Skin of body (tissue), 2 donors: ENCODE measurements around the gene DPF1. TPM values are rescaled to one million over a fixed set of nuclear protein-coding genes. Genes with fewer than 3 reads are reported as not detected.
"Not testable (repeated sequence)": the region's sequence is repeated elsewhere in the genome, so short reads cannot be mapped to it uniquely, and the experiment has no call there.

Source experiments
- DNase-seq: peaks from one replicate; lab custom pipeline; 2025; lab: John Stamatoyannopoulos, UW
- total RNA-seq: library from RNA; depleted of rRNA; stranded (reverse); fragments of >200 nt; gene quantifications from one replicate; pipeline ENCODE4 v1.2.3, GENCODE V29; 2014

Gene DPF1
- 0.79 TPM for total RNA-seq

DNA sequence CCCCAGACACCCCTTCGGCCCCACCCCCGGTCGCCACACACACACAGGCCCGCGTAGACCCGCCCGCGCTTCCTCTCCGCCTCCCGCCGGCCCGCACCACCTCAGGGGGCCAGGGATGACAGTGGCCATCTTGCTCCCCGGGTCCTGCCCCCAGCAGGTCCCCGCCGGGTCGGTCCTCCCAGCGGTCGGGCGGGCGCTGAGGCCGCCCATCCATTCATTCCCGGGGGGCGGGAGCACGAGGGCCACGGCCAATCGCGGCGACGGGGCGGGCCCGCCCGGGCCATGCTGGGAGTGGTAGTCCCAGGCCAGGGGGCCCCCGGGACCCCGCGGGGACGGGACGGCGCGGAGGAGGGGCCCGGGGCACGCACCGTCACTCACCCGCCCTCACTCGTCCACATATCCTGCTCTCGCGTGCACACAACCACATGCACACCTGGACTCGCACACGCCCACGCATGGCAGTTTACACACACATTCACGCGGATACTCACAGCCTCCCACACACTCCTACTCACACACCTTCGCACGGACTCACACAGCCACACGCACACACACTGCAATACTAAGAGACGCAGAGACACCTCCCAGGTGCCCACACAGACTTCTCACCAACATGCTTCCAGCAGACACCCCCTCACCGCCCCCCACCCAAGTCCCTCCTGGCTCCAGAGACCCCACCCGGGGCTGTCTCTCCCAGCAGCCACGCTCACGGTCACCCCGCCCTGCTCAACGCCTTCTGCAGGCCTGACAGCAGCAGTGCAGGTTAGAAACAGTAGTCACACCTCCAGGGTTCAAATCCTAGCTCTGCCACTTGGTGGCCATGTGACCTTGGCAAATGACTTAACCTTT is at the start of gene DPF1:
Gene DPF1, minus strand, starts transcription at position 209 of the 849 bp plus-strand sequence. Its CDS starts 80 bp downstream, at position 129.
- DNase-seq, result no peak

DNA sequence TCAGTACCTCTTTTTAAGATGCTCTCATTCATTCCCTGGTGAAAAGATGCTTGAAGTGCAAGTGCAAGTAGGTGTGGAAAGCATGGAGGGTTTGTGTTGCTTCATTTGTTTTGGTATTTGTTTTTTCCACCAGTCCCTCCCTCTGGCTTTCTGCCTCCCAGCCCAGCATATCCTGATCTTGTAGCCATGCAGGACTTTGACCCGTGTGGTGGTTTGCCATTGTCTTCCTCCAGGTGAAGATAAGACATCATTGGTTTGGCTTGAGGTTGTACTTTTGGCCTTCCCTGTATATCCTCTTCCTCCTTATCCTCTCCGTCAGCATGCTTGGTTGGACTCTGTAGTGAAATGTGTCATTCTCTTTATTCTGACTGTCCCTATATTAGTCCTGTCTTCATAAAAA is 49.5 kb upstream of the DPF1 start:
- DNase-seq, result no peak

DNA sequence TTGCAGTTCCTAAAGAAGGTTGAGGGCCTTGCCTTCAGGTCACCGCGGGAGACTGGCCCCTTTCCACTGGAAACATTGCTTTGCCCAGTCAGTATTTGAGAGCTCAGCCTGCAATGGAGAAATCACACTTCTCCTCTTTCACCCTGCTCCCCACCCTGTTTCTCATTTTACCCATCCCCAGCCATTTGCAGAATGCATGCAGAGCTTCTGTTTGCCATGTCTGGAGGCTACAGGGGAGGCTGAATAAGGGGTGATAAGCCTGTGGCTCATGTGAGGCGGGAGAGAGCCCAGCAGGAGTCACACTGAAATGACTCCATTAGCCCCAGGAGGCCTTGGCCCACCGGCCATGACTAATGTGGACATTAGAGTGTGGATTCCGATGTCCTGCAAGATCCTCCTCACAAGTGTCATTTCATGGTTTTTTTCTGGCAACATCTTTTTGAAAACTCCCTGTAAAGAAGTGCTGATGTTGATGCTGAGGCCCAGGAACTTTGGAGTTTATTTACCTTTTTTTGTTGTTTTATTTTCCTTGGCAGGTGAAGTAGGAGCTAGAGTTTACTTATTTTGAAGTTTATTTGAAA is 46.7 kb upstream of the DPF1 start:
- no peak for DNase-seq

DNA sequence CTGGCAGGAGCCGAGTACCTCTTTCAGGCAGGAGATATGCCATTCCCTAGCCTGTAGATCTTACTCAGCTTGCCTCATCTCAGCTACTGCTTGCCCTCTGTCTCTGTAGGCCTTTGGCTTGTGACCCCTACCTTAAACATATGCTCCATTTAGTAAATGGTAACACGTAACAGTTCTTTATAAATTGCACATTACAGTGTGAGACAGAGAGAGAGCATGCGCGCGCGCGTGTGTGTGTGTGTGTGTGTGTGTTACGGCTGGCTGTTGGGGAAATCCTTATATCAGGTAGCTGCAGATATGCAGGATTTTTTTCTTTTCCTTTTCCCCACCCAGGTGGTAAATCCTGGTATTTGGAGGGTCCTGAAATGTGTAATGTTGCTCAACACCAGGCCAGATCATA is 44.5 kb upstream of the DPF1 start:
- no peak for DNase-seq

DNA sequence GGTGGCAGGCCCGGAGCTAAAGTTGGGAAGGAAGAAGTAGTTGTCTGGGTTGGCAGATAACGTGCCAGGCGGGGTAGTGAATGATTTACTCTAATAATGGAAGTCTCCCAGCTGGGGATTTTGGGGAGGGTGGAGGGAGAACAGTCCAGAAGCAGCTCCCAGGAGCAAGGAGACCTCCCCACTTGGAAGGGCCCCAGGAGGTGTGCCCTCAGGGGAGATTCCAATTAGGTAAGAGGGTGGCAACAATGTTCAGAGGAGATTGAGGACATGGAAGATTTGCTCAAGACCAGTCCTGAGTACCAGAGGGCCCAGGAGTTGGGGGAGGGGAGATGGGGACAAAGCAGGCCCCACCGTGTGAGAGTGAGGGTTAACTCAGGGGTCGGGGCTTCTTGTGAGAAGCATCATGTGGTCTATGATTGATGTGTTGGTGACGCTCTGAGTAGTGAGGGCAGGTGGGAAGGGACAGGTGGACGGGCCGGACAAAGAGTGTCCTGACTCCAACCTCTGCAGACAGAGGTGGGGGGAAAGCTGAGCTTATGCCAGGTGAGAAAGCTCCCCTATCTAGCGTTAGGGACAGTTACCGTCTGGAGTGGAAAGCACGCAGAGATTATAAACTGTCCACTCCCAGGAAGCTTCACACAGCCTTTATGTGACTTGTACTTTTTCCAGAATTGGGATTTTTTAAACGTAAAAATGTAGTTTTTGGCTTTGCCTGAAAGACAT is 43.9 kb upstream of the DPF1 start:
- DNase-seq, result no peak

DNA sequence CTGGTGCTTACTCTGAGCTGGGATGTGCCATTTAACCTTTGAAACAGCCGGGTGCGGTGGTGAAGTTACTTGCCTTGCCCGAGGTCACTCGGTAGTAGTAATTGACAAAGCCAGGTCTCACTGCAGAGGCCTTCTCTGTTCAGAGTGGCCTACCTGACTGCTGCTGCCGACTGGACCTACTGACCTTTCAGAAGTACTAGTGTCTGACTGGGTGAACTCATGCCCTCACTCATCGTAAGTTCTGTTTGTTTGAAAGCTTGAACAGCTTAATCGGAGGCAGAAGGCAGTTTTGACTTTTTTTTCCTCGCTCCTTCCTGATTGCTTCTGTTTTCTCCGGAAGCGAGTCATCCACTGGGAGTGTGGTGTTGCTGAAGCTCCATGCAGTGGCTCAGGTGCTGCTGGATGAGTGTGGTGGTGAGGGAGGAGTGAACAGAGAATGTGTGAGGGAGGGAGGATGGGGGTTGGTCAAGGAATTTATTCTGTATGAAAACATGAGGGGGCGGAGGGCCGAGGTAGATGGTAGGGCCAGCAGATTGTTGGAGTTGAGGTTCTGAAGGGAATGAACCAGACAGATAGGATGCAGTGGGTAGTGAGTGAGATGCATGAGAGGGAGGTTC is 43.1 kb upstream of the DPF1 start:
- no peak for DNase-seq

DNA sequence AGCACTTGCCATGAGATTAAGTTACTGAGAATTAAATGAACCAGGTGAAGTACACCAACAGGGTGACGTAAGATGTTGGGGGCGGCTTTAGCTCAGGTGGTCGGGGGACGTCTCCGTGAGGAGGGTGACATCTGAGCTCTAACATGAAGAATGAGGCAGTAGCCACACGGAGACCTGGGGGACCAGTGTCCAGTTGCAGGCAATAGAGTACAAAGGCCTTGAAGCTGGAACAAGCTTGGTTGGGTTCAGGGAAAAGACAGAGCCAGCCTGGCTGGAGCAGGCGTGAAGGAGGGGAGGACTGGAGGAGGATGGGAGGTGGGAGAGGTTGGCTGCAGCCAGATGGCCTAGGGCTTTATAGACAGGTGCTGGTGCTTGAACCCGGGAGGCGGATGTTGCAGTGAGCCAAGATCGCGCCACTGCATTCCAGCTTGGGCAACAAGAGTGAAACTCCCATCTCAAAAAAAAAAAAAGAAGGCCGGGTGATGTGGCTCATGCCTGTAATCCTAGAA is 42.0 kb upstream of the DPF1 start:
- no peak for DNase-seq

DNA sequence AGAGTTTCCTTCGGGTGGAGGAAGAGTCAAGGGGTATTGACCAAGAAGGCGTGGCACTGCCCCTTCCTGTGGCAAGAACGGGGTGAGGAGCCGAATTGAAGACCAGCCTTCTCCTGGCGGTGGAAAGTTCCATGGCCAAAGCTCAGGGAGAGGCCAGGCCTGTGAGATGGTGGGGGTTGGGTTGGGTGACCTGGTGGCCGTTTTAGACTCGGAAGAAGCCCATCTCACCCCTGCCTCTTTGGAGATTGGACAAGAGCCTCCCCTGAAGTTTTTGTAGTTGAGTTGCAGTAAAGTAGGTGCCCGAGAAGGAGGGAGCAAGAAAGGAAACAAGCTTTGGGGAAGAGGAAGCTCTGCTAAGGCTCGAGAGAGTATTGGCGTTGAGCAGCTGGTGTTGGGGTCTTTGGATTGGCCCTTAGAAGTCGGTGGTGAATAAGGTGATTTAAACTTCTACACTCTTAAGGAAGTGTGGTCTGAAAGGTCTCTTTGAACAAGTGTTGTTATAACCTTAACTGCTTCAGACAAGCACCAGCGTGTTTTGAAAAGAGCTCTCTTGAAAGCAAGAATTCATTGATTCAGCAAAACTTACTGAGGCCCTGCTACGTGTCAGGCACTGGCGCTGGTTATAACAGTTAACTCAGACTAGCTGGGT is 41.3 kb upstream of the DPF1 start:
- DNase-seq, result no peak

DNA sequence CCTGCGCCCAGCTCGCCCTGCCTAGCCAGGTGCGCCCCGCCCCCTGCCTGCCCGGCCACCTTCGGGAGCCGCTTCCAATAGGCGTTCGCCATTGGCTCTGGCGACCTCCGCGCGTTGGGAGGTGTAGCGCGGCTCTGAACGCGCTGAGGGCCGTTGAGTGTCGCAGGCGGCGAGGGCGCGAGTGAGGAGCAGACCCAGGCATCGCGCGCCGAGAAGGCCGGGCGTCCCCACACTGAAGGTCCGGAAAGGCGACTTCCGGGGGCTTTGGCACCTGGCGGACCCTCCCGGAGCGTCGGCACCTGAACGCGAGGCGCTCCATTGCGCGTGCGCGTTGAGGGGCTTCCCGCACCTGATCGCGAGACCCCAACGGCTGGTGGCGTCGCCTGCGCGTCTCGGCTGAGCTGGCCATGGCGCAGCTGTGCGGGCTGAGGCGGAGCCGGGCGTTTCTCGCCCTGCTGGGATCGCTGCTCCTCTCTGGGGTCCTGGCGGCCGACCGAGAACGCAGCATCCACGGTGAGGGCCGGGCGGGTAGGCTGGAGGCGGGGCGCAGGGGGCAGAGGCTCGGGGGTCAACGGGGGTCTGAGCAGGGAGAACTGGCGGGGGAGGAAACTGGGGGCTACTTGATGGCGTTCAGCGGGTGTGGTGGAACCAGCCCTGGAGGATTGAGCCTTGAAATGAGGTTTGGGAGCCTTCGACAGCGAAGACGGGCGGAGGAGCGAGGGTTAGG is 40.6 kb upstream of the DPF1 start, which contains the start of gene SPINT2:
Gene SPINT2, plus strand, starts transcription at position 88 of the 727 bp plus-strand sequence. Its CDS starts 320 bp downstream, at position 408.
- DNase-seq, result no peak

DNA sequence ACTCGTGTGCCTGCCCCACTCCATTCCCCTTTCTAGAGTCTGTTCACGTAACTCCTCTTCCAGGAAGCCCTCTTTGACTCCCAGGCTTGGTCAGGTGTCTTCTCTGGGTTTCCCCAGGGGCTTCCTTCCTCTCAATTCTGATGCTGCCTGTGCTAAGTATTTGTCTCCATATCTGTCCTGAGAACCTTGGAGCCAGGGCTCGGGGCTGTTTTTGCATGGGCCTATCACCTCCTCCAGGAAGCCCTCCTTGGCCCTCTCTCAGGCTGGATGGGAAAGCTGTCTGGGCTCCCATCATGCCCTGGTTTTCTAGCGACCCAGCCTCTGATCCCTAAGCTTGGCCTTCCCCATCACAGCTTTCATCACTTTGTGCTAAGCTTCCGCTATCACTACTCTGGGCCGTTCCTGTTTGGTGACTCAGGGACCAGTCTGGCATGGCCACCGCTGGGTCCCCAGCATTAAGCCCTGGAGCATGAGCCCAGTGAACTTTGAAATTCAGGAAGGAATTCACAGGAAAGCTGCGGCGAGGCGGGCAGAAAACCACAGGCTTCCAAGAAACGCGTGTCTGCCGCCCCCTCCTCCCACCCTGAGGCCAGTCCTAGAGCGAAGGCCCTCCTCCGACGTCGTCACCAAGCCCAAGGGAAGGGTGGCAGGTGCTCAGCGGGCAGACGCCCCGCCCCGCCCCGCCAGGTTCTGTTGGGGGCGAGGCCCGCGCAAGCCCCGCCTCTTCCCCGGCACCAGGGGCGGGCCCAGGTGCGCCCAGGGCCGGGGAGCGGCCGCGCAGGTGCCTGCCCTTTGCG is 39.9 kb upstream of the DPF1 start:
- DNase-seq, result no peak

DNA sequence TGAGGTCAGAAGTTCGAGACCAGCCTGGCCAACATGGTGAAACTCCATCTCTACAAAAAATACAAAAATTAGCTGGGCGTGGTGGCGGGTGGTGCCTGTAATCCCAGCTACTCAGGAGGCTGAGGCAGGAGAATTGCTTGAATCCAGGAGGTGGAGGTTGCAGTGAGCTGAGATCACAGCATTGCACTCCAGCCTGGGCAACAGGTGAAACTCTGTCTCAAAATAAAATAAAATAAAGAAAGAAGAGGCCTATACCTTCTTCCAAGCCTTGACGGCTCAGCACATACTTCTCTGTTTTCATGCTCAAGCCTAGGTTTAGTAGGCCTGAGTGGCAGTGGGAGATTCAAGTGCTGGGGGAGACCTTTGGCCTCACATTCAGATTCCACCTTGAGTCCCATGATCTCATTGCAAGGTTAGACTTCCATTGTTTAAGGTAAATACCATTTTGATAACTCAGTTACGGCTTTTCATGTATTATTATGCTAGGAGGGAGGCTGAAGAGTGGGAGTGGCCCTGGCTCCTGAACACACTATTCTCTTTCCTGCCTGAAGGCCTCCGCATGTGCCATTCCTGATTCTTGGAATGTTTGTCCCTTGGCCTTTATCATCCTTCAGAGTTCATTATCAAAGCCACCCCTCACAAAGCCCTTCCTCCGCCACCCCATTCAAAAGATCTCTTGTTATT is 38.7 kb upstream of the DPF1 start:
- DNase-seq, result no peak

DNA sequence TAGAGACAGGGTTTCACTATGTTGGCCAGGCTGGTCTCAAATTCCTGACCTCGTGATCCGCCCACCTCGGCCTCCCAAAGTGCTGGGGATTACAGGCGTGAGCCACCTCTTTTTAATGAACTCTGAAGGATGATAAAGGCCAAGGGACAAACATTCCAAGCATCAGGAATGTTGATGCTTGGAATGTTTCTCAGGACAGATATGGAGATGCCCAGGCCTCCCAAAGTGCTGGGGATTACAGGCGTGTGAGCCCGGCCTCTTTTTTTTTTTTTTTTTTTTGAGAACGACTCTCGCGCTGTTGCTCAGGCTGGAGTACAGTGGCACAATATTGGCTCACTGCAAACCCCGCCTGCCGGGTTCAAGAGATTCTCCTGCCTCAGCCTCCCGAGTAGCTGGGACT is 37.9 kb upstream of the DPF1 start:
- DNase-seq, result not testable (repeated sequence)

DNA sequence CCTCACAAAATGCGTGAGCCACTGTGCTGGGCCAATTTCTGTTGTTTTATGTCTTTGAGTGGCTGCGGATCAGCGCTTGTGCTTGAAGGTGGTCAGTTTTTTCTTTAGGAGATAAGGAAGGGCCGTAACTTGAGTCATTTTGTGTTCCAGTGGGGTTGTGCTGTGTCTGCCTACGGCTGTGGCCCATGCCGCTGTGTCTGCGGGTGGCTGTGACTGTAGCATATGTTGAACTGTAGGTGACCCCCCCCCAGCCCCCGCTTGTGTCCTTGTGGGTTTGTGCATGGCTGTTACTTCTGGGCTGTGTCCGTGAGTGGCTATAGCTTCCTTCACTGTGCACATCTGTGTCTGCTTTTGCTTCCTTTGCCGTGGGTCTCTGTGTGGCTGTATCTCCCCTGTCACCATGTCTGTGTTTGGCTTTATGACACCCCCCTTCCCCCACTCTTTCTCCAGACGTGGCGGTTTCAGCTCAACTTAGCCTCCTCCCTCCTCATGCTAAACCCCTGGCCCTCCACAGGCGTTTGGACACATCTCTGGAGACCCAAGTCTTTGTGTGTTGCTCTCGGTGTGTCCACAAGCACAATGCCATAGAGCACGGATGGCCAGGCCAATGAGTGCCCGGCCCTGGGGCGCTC is 31.5 kb upstream of the DPF1 start:
- DNase-seq, result no peak

DNA sequence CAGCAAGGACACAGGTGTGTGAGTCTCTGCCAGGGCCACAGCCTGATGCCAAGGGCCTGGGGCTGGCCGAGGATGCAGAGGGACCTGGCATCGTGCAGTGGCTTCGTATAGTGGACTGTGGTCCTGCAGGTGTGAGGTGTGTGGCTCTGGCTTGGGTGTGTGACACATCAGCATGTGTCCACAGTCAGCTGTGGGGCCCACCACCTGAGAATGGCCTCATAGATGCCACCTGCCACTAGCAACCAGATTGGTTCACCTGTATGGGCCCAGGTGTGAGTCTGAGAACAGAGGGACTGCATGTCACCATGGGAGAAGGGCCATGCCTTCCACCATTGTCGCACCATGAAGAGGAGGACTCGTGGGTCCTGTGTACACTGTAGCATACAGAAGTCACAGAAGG is 29.8 kb upstream of the DPF1 start:
- DNase-seq, result no peak

DNA sequence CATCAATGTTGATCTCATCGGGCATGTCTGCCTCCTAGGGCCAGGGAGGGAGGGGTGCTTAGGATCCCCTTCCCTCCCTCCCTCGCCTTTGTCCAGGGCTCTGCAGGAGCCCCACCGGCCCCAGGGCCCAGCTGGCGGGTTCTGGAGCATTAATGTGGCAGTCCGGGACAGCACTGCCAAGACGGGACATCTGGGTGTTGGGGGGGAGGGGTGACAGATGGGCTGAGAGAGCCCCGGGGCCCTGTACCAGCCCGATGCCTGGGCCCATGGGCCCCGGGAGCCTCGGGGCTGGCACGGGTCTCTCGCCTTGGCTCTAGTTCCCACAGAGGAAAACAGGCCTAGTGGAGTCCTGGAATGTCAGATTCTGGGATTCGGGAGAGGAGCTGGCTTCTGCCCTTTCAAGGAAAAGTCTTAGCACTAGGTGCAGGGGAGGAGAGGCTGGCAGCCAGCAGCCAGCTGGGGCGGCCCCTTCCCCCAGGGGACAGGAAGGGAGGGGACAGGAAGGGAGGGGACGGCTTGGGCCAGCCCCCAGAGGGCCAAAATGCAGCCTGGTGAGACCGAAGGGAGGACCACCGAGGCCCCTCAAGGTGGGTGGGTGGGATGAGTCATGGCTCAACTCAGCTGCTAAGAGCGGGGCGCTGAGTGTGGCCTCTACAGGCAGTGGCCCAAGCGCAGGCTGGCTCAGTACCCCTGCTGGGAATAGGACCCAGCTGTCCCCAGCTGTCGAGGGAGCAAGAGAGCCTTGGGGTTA is 29.1 kb upstream of the DPF1 start:
- DNase-seq, result no peak

DNA sequence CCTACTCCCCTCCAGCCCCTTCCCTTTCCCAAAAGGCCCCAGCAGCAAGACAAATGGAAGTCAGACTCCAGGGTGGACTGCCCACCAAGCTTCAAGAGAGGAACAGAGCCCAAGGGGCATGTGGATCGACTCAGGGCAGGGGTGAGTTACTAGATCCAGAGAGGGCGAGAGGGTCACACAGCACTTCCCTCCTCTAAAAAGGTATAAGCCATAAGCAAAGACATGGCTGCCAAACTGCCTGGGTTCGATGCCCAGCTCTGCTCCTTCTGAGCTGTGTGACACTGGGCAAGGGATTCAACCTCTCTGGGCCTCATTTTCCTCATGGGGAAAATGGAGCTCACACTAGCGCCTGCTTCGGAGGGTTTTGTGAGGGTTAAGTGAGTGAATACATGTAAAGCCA is 28.4 kb upstream of the DPF1 start:
- DNase-seq, result no peak

DNA sequence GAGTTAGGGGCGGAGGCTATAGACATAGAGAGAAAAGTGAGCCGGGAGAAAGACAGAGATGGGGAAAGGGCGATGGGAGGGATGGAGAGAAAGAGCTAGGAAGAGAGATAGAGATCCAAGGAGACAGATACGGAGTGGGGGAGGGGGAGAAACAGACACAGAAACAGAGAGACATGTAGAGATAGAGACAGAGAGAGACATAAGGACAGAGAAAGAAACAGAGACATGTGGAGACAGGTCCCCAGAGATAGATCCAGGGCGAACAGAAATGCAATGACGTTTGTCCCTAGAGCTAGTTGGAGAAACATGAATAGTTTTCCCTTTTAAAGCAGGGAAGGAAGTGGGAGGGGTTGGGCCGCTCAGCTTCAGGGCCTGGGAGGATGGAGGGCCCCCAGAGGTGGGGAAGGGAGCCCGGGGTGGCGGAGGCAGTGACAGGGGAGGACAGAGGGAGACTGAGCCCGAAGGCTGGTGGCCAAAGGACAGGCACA is 27.6 kb upstream of the DPF1 start:
- peak; percentile 81 for DNase-seq
